ENCODE measurements around the gene LCK. TPM values are rescaled to one million over a fixed set of nuclear protein-coding genes. Genes with fewer than 3 reads are reported as not detected.

Gene LCK
- total and polyA plus RNA-seq, 2 donors (not counting 3 experiments of a cell fraction or from before 2014, with no cell fraction given) = 0.06 TPM; not detected in 1

DNA sequence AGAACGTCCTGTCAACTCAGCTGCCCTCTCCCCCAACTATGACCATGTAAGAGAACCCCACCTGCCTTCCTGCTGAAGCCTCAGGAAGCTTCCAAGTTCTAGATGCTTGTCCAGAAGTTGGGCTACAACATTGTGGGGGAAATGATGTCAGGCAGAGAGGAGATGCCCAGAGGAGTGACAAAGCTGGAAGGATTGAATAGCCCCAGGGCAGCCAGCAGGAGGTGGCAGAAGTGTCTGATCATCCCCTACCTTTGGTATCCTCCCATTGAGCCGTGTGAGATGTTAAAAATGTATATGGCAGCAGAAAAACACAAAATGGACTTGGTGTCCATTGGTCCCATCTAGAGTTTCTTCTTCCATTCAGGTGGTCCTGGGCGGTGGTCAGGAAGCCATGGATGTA lies 22.3 kb upstream of the LCK start:
- H3K4me1 ChIP-seq (ENCODE audit: control insufficient read depth, extremely low read depth, insufficient read depth, low read length) = peaks cover 4% of the 10 kb centered on the region
- H3K79me2 ChIP-seq (ENCODE audit: control insufficient read depth, insufficient read depth, low read length) = peaks cover 8% of the 10 kb centered on the region
- FAIRE-seq (no peak), DNase-seq (ENCODE audit: low read depth, low spot score) (no peak)
- H2AFZ ChIP-seq (ENCODE audit: low read depth, low read length) = no peak overlapping the region
- no peaks in the 10 kb centered on the region for H3K27me3 ChIP-seq (ENCODE audit: control insufficient read depth in 2 of 2, insufficient read depth in 2 of 2, low read length in 2 of 2)
- CTCF ChIA-PET = interaction anchor here (1.5 to 3.2 kb wide), 3 partner anchors 13 to 88 kb away, joined by 7 to 13 read pairs (median 7); no protein-coding TSS in a partner anchor
- intact Hi-C loops (cut with micrococcal nuclease) = no loop called here
- H3K4me2 ChIP-seq (ENCODE audit: insufficient read depth, low read length) = no peak overlapping the region
- H3K9me3 ChIP-seq (replicated peaks; ENCODE audit: control insufficient read depth, insufficient read depth, low read length) = no peaks in the 10 kb centered on the region
- H3K27ac ChIP-seq (ENCODE audit: insufficient read depth, low read depth, low read length) = no peak overlapping the region
- no peak overlapping the region for H3K9ac ChIP-seq (replicated peaks; ENCODE audit: extremely low read depth, insufficient read depth, low read length)
- peaks cover 13 to 30% of the 10 kb centered on the region in 2 experiments for H3K36me3 ChIP-seq (ENCODE audit: control insufficient read depth in 2 of 2, extremely low read depth in 1 of 2, insufficient read depth in 2 of 2, low read length in 2 of 2)
- no peak overlapping the region for H3K4me3 ChIP-seq (replicated peaks in 1 of 3; ENCODE audit: insufficient read depth in 1 of 3, low read depth in 1 of 3, low read length in 3 of 3)
- H4K20me1 ChIP-seq (replicated peaks; ENCODE audit: control insufficient read depth, extremely low read depth, insufficient read depth, low read length) = no peaks in the 10 kb centered on the region
- POLR2A ChIA-PET = no interaction called here
- no TSS peak for BruUV-seq (replicated peaks)
- H3K9me1 ChIP-seq (replicated peaks; ENCODE audit: control insufficient read depth, extremely low read depth, insufficient read depth, low read length) = no peaks in the 10 kb centered on the region
- dilution Hi-C loops (cut with MboI; ENCODE audit: extremely low pct_ligation_motif_present, low sequenced_read_pairs) = no loop called here
- TF ChIP-seq EZH2 (IDR thresholded peaks at IDR 0.05; ENCODE audit: borderline replicate concordance, low read depth, low read length, severe bottlenecking) (no peak), JUN (IDR thresholded peaks at IDR 0.05; ENCODE audit: borderline replicate concordance, insufficient read depth, insufficient read length, low read depth) (no peak), GATA2 (IDR thresholded peaks at IDR 0.05; ENCODE audit: insufficient read depth, insufficient read length, low read depth, low read length) (no peak), POLR2AphosphoS5 (IDR thresholded peaks at IDR 0.05; ENCODE audit: insufficient read depth, low read depth, low read length) (no peak), MYC (IDR thresholded peaks at IDR 0.05; ENCODE audit: low read depth, low read length) (no peak), POLR2A (IDR thresholded peaks at IDR 0.05; ENCODE audit: low read depth, low read length) (no peak), FOS (IDR thresholded peaks at IDR 0.05; ENCODE audit: borderline replicate concordance, insufficient read depth, low read length) (no peak)
- TF ChIP-seq, protein P1, sequence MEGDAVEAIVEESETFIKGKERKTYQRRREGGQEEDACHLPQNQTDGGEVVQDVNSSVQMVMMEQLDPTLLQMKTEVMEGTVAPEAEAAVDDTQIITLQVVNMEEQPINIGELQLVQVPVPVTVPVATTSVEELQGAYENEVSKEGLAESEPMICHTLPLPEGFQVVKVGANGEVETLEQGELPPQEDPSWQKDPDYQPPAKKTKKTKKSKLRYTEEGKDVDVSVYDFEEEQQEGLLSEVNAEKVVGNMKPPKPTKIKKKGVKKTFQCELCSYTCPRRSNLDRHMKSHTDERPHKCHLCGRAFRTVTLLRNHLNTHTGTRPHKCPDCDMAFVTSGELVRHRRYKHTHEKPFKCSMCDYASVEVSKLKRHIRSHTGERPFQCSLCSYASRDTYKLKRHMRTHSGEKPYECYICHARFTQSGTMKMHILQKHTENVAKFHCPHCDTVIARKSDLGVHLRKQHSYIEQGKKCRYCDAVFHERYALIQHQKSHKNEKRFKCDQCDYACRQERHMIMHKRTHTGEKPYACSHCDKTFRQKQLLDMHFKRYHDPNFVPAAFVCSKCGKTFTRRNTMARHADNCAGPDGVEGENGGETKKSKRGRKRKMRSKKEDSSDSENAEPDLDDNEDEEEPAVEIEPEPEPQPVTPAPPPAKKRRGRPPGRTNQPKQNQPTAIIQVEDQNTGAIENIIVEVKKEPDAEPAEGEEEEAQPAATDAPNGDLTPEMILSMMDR (IDR thresholded peaks at IDR 0.05; ENCODE audit: extremely low read depth in 1 of 2, insufficient read depth in 1 of 2, low read depth in 1 of 2, low read length in 2 of 2) = no peak
- TF ChIP-seq, protein P2, sequence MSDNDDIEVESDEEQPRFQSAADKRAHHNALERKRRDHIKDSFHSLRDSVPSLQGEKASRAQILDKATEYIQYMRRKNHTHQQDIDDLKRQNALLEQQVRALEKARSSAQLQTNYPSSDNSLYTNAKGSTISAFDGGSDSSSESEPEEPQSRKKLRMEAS (IDR thresholded peaks at IDR 0.05; ENCODE audit: insufficient read depth, insufficient read length) = no peak
